Large intestine (tissue), 12 donors: ENCODE results near the gene ISCU. TPM values are rescaled to one million over a fixed set of nuclear protein-coding genes. Genes with fewer than 3 reads are reported as not detected.

ENCODE experiments used
- DNase-seq, 2 donors: peaks; one replicate each; pipeline versions ENCODE4 v3.0.0 to v3.0.0-alpha.2; 2013
- H3K27ac ChIP-seq: one replicate; pipeline ENCODE4 v1.5.1; 2013; ENCODE audit warnings: low read length
- H3K27me3 ChIP-seq: 2 replicates; pipeline ENCODE4 v1.6.1; 2013; ENCODE audit warnings: low read length; ENCODE audit not compliant: control insufficient read depth, insufficient read depth
- H3K36me3 ChIP-seq: 2 replicates; pipeline ENCODE4 v1.6.1; 2013; ENCODE audit warnings: low read length; ENCODE audit not compliant: control insufficient read depth, insufficient read depth
- H3K4me1 ChIP-seq: one replicate; pipeline ENCODE4 v1.6.1; 2013; ENCODE audit warnings: low read length; ENCODE audit not compliant: control insufficient read depth, insufficient read depth
- H3K4me3 ChIP-seq: one replicate; pipeline ENCODE4 v1.5.1; 2013; ENCODE audit warnings: low read length
- H3K9me3 ChIP-seq: one replicate; pipeline ENCODE4 v1.6.1; 2013; ENCODE audit warnings: mild to moderate bottlenecking, low read depth, low read length, moderate library complexity; ENCODE audit not compliant: control insufficient read depth
- WGBS: methylation state at CpG from one replicate; pipeline ENCODE4 v1.1.5; 2013; ENCODE audit warnings: low lambda C conversion rate; ENCODE audit not compliant: insufficient coverage; 5-methylcytosine and 5-hydroxymethylcytosine counted together
- long read RNA-seq, 11 donors: transcript quantifications; one replicate each; lab custom pipeline, GENCODE V29; 2026
- polyA plus RNA-seq: library from polyadenylated mRNA; unstranded; fragments of 120-200 nt; gene quantifications from one replicate; pipeline ENCODE4 v1.2.1, GENCODE V29; 2013

The ISCU gene
- 103 TPM for polyA plus RNA-seq
- long read RNA-seq, donor 1, transcript ISCU-201 (5 exons, 994 nt) = major isoform, 28 of 34 reads
- long read RNA-seq, donor 1, partial matches to known transcripts = 6 of 34 reads
- long read RNA-seq, donor 1, other reads (novel, unspliced or antisense) = 0 of 34 reads
- long read RNA-seq, donor 2, transcript ISCU-201 (5 exons, 994 nt) = major isoform, 83 of 119 reads
- long read RNA-seq, donor 2, partial matches to known transcripts = 34 of 119 reads
- long read RNA-seq, donor 2, other reads (novel, unspliced or antisense) = 0 of 119 reads
- long read RNA-seq, donor 3 = 0 reads
- long read RNA-seq, donor 4, transcript ISCU-201 (5 exons, 994 nt) = major isoform, 10 of 10 reads
- long read RNA-seq, donor 4, partial matches to known transcripts = 0 of 10 reads
- long read RNA-seq, donor 4, other reads (novel, unspliced or antisense) = 0 of 10 reads
- long read RNA-seq, donor 5, transcript ISCU-201 (5 exons, 994 nt) = major isoform, 33 of 35 reads
- long read RNA-seq, donor 5, partial matches to known transcripts = 0 of 35 reads
- long read RNA-seq, donor 5, other reads (novel, unspliced or antisense) = 0 of 35 reads
- long read RNA-seq, donor 6, transcript ISCU-201 (5 exons, 994 nt) = major isoform, 70 of 109 reads
- long read RNA-seq, donor 6, partial matches to known transcripts = 36 of 109 reads
- long read RNA-seq, donor 6, other reads (novel, unspliced or antisense) = 0 of 109 reads
- long read RNA-seq, donor 7, transcript ISCU-201 (5 exons, 994 nt) = major isoform, 33 of 39 reads
- long read RNA-seq, donor 7, partial matches to known transcripts = 5 of 39 reads
- long read RNA-seq, donor 7, other reads (novel, unspliced or antisense) = 0 of 39 reads
- long read RNA-seq, donor 8, transcript ISCU-201 (5 exons, 994 nt) = major isoform, 69 of 99 reads
- long read RNA-seq, donor 8, partial matches to known transcripts = 27 of 99 reads
- long read RNA-seq, donor 8, other reads (novel, unspliced or antisense) = 0 of 99 reads
- long read RNA-seq, donor 9, transcript ISCU-201 (5 exons, 994 nt) = major isoform, 76 of 98 reads
- long read RNA-seq, donor 9, partial matches to known transcripts = 20 of 98 reads
- long read RNA-seq, donor 9, other reads (novel, unspliced or antisense) = 0 of 98 reads
- long read RNA-seq, donor 10, transcript ISCU-201 (5 exons, 994 nt) = major isoform, 49 of 61 reads
- long read RNA-seq, donor 10, partial matches to known transcripts = 10 of 61 reads
- long read RNA-seq, donor 10, other reads (novel, unspliced or antisense) = 0 of 61 reads
- long read RNA-seq, donor 11, transcript ISCU-201 (5 exons, 994 nt) = major isoform, 52 of 60 reads
- long read RNA-seq, donor 11, partial matches to known transcripts = 7 of 60 reads
- long read RNA-seq, donor 11, other reads (novel, unspliced or antisense) = 0 of 60 reads

DNA sequence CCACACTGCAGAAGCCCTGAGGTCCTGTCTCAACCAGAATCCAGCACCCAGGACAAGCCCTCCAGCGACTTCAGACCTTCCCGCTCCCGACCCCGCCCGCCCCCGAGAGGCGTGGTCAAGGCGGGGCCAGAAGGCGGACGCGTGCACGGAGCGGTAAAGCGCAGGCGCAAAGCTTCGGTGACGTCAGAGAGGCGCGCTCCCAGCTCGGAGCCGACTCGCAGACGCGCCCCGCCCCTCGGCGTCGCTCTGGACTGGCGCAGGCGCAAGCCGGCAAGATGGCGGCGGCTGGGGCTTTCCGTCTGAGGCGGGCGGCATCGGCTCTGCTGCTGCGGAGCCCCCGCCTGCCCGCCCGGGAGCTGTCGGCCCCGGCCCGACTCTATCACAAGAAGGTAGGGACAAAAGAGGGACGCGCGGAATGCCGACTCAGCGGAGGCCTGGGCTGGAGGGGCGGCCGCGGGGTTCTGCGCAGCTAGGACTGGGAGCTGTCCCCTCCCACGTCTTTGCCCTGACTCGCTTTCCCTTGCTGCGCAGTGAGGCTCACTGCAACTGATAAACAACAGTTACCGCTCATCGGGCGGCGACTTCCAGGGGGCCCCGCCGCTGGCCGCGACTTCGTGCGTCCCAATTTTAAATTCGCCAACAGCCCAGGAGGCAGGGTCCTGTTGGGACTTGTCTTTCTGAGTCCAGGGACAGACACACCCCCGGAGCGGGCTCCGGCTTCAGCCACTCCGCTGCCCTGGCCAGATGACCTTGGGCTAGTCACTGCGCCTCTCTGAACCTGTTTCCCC, at the start of gene ISCU:
ISCU (plus strand) TSS at position 249 of the 788 bp plus-strand sequence; CDS start at position 276, 27 bp downstream.
- no peaks in the 10 kb centered on the region for H3K27me3 ChIP-seq
- peaks cover 41% of the 10 kb centered on the region for H3K36me3 ChIP-seq
- WGBS = no CpG with 5 or more reads among the region's 72 CpGs
- DNase-seq = peak; percentile 98
- peak within 1 kb of the TSS; percentile 93 for H3K27ac ChIP-seq
- H3K4me1 ChIP-seq = peaks cover 7% of the 10 kb centered on the region
- H3K9me3 ChIP-seq = no peaks in the 10 kb centered on the region
- peak within 1 kb of the TSS; percentile 94 for H3K4me3 ChIP-seq

DNA sequence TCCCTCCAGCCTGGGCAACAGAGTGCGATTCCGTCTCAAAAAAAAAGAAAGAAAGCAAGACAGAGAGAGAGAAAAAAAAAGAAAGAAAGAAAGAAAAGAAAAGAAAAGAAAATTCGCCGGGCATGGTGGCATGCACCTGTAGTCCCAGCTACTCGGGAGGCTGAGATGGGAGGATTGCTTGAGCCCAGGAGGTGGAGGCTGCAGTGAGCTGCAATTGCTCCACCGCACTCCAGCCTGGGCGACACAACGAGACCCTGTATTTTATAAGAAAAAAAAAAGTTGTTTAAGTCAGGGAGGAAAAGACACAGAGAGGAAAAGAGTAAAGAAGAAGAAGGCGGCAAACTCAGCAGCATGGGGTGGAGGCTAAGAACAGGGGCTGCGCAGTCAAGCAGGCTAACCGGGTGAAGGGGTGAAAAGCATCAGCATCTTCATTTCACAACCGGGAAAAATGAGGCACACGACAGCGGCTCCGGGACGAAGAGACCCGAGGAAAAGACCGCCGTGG, 47.9 kb upstream of the ISCU start:
- H3K4me3 ChIP-seq = peak overlapping the region; percentile 35
- no peak for DNase-seq
- H3K4me1 ChIP-seq = peaks cover 11% of the 10 kb centered on the region
- H3K27me3 ChIP-seq = no peaks in the 10 kb centered on the region
- H3K36me3 ChIP-seq = peaks cover 18% of the 10 kb centered on the region
- 73% methylated on average over 7 of the region's 19 CpGs for WGBS
- no peaks in the 10 kb centered on the region for H3K9me3 ChIP-seq
- no peak overlapping the region for H3K27ac ChIP-seq

DNA sequence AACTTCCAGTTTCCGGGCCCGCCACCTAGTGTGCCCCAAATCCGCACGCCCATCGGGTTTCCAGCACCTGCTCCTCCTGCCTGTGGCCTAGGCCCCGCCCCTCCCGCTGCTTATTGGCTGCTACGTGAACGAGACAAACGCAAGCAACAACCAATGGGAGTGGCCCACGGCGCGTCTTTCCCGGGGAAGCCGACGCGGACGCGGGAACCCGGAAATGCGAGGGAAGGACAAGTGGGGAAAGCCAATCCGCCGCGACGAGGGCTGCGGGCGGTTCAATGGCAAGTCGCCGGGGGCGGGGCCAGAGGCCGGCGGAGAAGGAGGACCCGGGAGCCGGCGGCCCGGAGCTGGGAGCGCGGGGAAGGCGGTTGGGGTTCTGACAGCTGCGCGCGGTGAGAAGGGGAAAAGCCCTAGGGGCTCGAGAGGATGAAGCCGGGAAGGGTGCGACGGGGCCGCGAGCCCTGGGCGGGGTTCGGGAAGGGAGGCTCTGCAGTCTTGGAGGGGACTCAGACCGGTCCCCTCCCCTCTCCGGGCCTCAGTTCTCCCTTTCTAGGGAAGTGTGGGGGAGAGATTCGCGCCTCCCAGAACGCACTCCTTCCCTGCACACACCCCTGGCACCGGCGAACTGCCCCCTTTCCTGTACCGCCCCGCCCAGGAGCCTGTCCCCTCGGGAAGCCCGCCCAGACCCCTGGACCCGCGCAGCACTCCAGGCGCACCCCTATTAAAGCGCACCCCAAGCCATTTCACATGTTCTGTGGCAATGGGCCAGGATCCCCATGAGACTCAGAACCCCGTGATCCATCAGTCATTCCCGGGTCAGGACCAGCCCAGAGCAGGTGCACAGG, 47.2 kb upstream of the ISCU start, which contains the start of gene FICD:
FICD (plus strand) TSS at position 305 of the 842 bp plus-strand sequence. CDS start 1,696 bp downstream, outside the sequence.
- Histone ChIP-seq H3K27me3 (no peaks in the 10 kb centered on the region), H3K4me1 (peaks cover 11% of the 10 kb centered on the region), H3K4me3 (peak within 1 kb of the TSS; percentile 76), H3K36me3 (peaks cover 24% of the 10 kb centered on the region), H3K27ac (peak within 1 kb of the TSS; percentile 43), H3K9me3 (no peaks in the 10 kb centered on the region)
- no CpG with 5 or more reads among the region's 67 CpGs for WGBS
- peak; percentile 99 for DNase-seq

DNA sequence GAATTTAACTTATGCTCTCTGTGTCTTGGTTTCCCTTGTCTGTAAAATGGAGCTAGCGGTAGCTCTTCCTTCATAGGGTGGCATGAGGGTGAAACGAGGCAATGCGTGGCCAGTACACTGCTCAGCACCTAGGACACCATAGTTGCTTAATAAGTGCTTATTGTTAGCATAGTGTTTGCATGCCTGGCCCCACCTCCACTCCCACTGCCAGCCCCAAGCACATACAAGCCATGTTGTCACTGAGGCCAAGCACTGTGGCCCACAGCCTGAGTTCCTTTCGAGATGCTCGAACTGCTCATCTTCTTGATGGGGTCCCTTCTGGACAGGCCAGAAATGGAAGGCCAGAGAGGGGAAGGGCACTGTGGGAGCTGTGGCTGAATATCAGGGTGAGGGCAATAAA, 46.5 kb upstream of the ISCU start:
- H3K4me3 ChIP-seq = peak overlapping the region; percentile 76
- no peak for DNase-seq
- H3K4me1 ChIP-seq = peaks cover 11% of the 10 kb centered on the region
- no peak overlapping the region for H3K27ac ChIP-seq
- no peaks in the 10 kb centered on the region for H3K27me3 ChIP-seq
- peaks cover 31% of the 10 kb centered on the region for H3K36me3 ChIP-seq
- H3K9me3 ChIP-seq = no peaks in the 10 kb centered on the region
- no CpG with 5 or more reads among the region's 5 CpGs for WGBS

DNA sequence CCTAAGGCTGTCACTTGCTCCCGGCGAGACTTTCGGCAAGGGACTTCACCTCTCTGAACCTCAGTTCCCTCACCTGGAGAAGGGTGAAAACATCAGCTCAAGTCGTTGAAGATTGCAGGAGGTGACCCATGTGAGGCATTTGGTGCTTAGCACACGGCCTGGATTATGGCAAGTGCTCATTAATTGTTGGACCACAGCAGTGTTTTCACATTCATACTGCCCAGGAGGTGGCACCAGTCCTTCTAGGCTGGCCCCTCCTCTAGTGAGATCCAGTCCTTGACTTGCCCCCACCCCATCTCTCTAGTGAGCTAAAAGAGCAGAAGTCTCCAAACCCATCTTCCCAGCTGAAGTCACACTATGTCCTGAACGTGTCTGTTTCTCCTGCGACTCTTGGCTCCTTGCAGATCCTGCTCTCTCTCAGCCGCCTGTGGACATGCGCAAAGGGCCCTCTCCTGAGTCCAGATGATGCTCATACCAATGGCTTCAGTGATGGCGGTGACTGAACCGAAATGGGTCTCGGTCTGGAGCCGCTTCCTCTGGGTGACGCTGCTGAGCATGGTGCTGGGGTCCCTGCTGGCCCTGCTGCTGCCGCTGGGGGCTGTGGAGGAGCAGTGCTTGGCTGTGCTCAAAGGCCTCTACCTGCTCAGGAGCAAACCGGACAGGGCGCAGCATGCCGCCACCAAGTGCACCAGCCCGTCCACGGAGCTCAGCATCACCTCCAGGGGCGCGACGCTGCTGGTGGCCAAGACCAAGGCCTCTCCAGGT, 45.7 kb upstream of the ISCU start:
- WGBS = no CpG with 5 or more reads among the region's 23 CpGs
- peaks cover 39% of the 10 kb centered on the region for H3K36me3 ChIP-seq
- no peak for DNase-seq
- no peak overlapping the region for H3K4me3 ChIP-seq
- no peaks in the 10 kb centered on the region for H3K9me3 ChIP-seq
- H3K27ac ChIP-seq = no peak overlapping the region
- no peaks in the 10 kb centered on the region for H3K27me3 ChIP-seq
- peaks cover 10% of the 10 kb centered on the region for H3K4me1 ChIP-seq

DNA sequence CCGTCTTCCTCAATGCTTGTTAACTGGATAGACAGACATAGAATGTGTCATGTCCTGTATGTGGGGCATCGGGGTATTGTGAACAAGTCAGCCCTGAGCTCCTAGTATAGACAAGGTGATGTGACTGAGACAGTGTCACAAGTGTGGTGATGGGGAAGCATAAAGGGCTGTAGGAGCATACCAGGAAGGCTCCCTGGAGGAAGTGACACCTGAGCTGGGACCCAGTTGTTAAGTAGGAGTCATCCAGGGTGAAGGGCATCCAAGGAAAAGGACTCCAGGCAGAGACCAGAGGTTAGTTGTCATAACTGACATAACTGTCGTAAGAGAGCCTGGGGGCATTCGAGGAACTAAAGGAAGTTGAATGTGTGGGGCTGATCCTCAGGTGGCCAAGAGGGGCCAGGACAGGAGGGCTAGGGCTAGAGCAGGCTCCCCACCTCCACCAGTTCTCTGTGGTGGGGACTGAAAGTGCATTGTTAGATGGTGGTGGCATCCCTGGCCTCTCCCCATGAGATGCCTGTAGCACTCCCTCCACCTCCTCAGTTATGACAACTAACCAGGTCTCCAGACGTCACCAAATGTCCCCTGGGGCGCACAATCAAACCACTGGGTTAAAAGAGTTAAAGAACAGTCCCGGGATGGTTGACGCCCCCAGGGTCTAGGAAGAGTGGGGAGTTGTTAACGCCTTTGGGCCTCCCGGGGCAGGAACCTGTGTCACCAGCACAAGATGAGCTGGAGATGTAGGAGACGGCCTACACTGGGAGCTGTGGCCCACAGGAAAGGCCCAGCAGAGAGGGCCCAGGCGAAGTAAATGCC, 44.9 kb upstream of the ISCU start:
- Histone ChIP-seq H3K4me1 (peaks cover 8% of the 10 kb centered on the region), H3K9me3 (no peaks in the 10 kb centered on the region), H3K27ac (no peak overlapping the region), H3K36me3 (peaks cover 45% of the 10 kb centered on the region), H3K27me3 (no peaks in the 10 kb centered on the region), H3K4me3 (no peak overlapping the region)
- DNase-seq = no peak
- no CpG with 5 or more reads among the region's 12 CpGs for WGBS

DNA sequence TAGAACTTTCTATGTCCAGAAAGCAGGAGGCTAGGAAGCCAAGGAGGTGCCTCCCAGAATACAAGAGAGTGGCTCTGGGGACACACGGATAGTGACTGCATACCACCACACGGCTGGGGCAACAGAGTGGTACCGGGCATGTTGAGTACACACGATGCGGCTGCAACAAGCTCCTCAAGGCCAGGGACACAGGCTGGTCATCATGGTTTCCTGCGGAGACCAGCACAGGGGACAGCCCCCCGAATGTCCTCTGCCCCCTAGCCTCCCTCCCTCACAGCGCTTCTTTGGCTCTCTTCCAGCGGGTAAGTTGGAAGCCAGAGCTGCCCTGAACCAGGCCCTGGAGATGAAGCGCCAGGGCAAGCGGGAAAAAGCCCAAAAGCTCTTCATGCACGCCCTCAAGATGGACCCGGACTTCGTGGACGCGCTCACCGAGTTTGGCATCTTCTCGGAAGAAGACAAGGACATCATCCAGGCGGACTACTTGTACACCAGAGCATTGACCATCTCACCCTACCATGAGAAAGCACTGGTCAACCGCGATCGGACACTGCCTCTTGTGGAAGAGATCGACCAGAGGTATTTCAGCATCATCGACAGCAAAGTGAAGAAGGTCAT, 44.2 kb upstream of the ISCU start:
- H3K36me3 ChIP-seq = peaks cover 51% of the 10 kb centered on the region
- WGBS = no CpG with 5 or more reads among the region's 24 CpGs
- no peak overlapping the region for H3K4me3 ChIP-seq
- DNase-seq = no peak
- no peak overlapping the region for H3K27ac ChIP-seq
- peaks cover 8% of the 10 kb centered on the region for H3K4me1 ChIP-seq
- no peaks in the 10 kb centered on the region for H3K27me3 ChIP-seq
- no peaks in the 10 kb centered on the region for H3K9me3 ChIP-seq
